T-cell (primary cell): ENCODE data around the gene RRP15. TPM values are rescaled to one million over a fixed set of nuclear protein-coding genes. Genes with fewer than 3 reads are reported as not detected.

ENCODE experiments used
- ATAC-seq, 4 experiments: fragments of 200-7000 bp in 3 of 4; fragments of 150-1000 bp in 1 of 4; cut with Tn5 transposase; replicated peaks in 1 of 4; 1 replicate in 3 of 4; 2 replicates in 1 of 4; pipeline ENCODE4 v1.10.0; 2021; ENCODE audit warnings: moderate library complexity in 3 of 4, mild to moderate bottlenecking in 2 of 4, moderate number of reproducible peaks in 1 of 4
- CTCF ChIA-PET, 2 donors: fragments of 300-600 bp; sonication (Branson Sonifier 250); formaldehyde crosslinking; loops; one replicate each; lab custom pipeline; 2022; ENCODE audit warnings: antibody characterized with exemption in 2 of 2; lab: Charles Lee
- POLR2A ChIA-PET, 2 donors: fragments of 300-600 bp; sonication (Branson Sonifier 250); formaldehyde crosslinking; loops; one replicate each; lab custom pipeline; 2022; ENCODE audit warnings: antibody characterized with exemption in 2 of 2; lab: Charles Lee
- DNase-seq, 35 experiments: peaks; one replicate each; pipeline versions ENCODE4 v3.0.0 to v3.0.0-alpha.2; 2013 to 2023
- H3K27ac ChIP-seq: one replicate; pipeline ENCODE4 v1.5.1; 2013; ENCODE audit warnings: low read length
- H3K27me3 ChIP-seq, 2 experiments: replicated peaks in 1 of 2; 1 replicate in 1 of 2; 2 replicates in 1 of 2; pipeline versions ENCODE4 v1.6.1 to v1.7.0; 2013; ENCODE audit warnings: low read length in 1 of 2, mixed read lengths in 1 of 2; ENCODE audit not compliant: control insufficient read depth in 2 of 2, insufficient read depth in 2 of 2; ENCODE audit errors: extremely low read depth in 1 of 2
- H3K36me3 ChIP-seq, 2 donors: 1 replicate in 1 of 2; 2 replicates in 1 of 2; pipeline versions ENCODE4 v1.6.1 to v1.7.0; 2013; ENCODE audit warnings: low read length in 1 of 2; ENCODE audit not compliant: control insufficient read depth in 2 of 2, insufficient read depth in 1 of 2; ENCODE audit errors: extremely low read depth in 1 of 2
- H3K4me1 ChIP-seq, 2 experiments: 1 replicate in 1 of 2; 2 replicates in 1 of 2; pipeline versions ENCODE4 v1.6.1 to v1.7.0; 2013; ENCODE audit warnings: low read length in 2 of 2, mixed read lengths in 1 of 2; ENCODE audit not compliant: insufficient read depth in 2 of 2, control insufficient read depth in 1 of 2; ENCODE audit errors: extremely low read depth in 1 of 2
- H3K4me3 ChIP-seq, 2 donors: 1 replicate in 1 of 2; 2 replicates in 1 of 2; pipeline versions ENCODE4 v1.5.1 to v1.7.0; 2013; ENCODE audit warnings: mild to moderate bottlenecking in 2 of 2, low read length in 1 of 2, moderate library complexity in 1 of 2; ENCODE audit not compliant: control insufficient read depth in 1 of 2; ENCODE audit errors: extremely low read depth in 1 of 2
- H3K9me3 ChIP-seq: 2 replicates; pipeline ENCODE4 v1.7.0; 2013
- H3K27ac Mint-ChIP-seq, 2 donors: one replicate each; pipeline ENCODE4 v1.8.0; 2020 to 2021; ENCODE audit warnings: mild to moderate bottlenecking in 2 of 2, mixed read lengths in 2 of 2
- H3K27me3 Mint-ChIP-seq, 2 donors: one replicate each; pipeline ENCODE4 v1.8.0; 2021 to 2022; ENCODE audit warnings: mixed read lengths in 2 of 2
- H3K36me3 Mint-ChIP-seq: one replicate; pipeline ENCODE4 v1.8.0; 2021; ENCODE audit warnings: mixed read lengths
- H3K4me1 Mint-ChIP-seq, 3 donors: one replicate each; pipeline ENCODE4 v1.8.0; 2020 to 2022; ENCODE audit warnings: mixed read lengths in 3 of 3, mild to moderate bottlenecking in 1 of 3
- H3K4me3 Mint-ChIP-seq, 3 donors: one replicate each; pipeline ENCODE4 v1.8.0; 2020 to 2022; ENCODE audit warnings: mild to moderate bottlenecking in 3 of 3, mixed read lengths in 3 of 3, moderate library complexity in 3 of 3
- H3K9me3 Mint-ChIP-seq, 3 donors: one replicate each; pipeline ENCODE4 v1.8.0; 2020 to 2022; ENCODE audit warnings: mixed read lengths in 3 of 3
- WGBS: methylation state at CpG from one replicate; pipeline ENCODE4 v1.1.5; 2013; ENCODE audit warnings: missing lambda C conversion rate; ENCODE audit not compliant: insufficient coverage; 5-methylcytosine and 5-hydroxymethylcytosine counted together
- total RNA-seq, 35 experiments: library from RNA in 6 of 35; stranded (reverse) in 6 of 35; fragments of 120-200 nt in 1 of 35; gene quantifications; one replicate each; pipeline versions ENCODE4 v1.2.1 to v1.2.4 and lab custom pipeline; 2013 to 2026

The RRP15 gene
- total RNA-seq, 5 donors from 2014 or later (not counting 1 experiment from before 2014, with no cell fraction given) = 11.7 to 20.9 (median 17.0) TPM

DNA sequence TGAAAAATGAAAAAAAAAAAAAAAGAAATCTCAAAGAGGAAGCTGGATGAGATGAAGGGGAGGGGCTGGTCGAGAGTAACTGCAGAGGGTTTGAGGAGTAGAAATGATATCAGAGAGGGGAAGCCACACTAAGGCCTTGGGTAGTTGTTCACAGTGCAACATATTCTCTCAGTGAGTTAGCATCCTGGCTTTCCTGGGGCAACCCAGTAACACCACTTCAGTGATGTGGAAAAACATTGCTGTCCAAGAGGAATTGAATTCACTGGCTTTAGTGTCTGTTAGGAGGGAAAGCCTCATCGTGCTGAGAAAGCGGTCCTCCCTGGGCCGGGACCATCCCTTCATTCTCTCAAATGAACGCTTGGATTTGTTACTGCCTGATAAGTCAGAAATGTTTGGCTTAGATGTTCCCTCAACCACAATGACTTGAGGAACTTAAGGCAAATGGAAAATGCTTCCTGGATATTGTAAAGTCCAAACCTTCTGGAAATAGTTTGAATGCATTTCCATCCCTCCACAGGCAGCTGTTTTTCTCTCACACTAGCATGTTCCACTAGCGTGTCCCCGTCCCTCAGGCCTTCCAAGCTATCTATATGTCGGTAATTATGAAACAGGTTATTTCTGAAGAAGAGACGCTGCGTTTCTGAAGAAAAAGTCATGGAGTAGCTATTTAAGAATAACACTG, 72.3 kb downstream of the RRP15 start:
- Histone ChIP-seq H3K4me1 (no peaks in the 10 kb centered on the region), H3K36me3 (no peaks in the 10 kb centered on the region), H3K27me3 (no peaks in the 10 kb centered on the region), H3K4me3 (no peak overlapping the region), H3K27ac (no peak overlapping the region), H3K9me3 (no peaks in the 10 kb centered on the region)
- CTCF ChIA-PET = no interaction called here
- 38% methylated on average over 1 of the region's 10 CpGs for WGBS
- DNase-seq (no peak), ATAC-seq (no peak)
- H3K36me3 Mint-ChIP-seq = no peaks in the 10 kb centered on the region
- no peak overlapping the region for H3K4me3 Mint-ChIP-seq
- H3K4me1 Mint-ChIP-seq = peaks cover 0 to 2% (median 1%) of the 10 kb centered on the region in 3 donors
- POLR2A ChIA-PET = interaction anchor here in 1 of 2 donors (0.6 kb wide), 2 partner anchors 14 to 111 kb away, joined by 4 read pairs; no protein-coding TSS in a partner anchor
- no peaks in the 10 kb centered on the region for H3K9me3 Mint-ChIP-seq
- H3K27me3 Mint-ChIP-seq = no peaks in the 10 kb centered on the region
- H3K27ac Mint-ChIP-seq = no peak overlapping the region

DNA sequence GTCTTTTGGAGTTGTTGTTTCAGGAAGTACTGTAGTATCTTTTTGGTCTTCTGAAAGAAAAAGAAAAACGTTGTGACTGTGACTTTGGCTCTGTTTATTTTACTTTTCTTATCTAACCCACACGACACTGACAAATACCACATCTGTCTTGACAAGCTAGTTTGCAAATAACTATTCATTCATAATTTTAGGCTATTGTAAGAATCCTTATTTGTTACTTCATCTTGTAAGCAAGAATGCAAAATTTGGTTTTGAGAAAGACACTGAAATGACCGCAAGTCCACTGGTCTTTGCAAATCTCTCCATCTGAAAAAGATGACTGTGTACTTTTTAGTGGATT, 72.8 kb downstream of the RRP15 start:
- Mint-ChIP-seq H3K27ac (no peak overlapping the region), H3K36me3 (no peaks in the 10 kb centered on the region), H3K4me3 (no peak overlapping the region), H3K4me1 (no peaks in the 10 kb centered on the region), H3K9me3 (no peaks in the 10 kb centered on the region), H3K27me3 (no peaks in the 10 kb centered on the region)
- Histone ChIP-seq H3K36me3 (no peaks in the 10 kb centered on the region), H3K9me3 (no peaks in the 10 kb centered on the region), H3K27ac (no peak overlapping the region), H3K4me3 (no peak overlapping the region), H3K4me1 (no peaks in the 10 kb centered on the region), H3K27me3 (no peaks in the 10 kb centered on the region)
- WGBS = no CpG with 5 or more reads among the region's 3 CpGs
- DNase-seq (no peak), ATAC-seq (no peak)
- CTCF ChIA-PET = no interaction called here
- POLR2A ChIA-PET = no interaction called here

DNA sequence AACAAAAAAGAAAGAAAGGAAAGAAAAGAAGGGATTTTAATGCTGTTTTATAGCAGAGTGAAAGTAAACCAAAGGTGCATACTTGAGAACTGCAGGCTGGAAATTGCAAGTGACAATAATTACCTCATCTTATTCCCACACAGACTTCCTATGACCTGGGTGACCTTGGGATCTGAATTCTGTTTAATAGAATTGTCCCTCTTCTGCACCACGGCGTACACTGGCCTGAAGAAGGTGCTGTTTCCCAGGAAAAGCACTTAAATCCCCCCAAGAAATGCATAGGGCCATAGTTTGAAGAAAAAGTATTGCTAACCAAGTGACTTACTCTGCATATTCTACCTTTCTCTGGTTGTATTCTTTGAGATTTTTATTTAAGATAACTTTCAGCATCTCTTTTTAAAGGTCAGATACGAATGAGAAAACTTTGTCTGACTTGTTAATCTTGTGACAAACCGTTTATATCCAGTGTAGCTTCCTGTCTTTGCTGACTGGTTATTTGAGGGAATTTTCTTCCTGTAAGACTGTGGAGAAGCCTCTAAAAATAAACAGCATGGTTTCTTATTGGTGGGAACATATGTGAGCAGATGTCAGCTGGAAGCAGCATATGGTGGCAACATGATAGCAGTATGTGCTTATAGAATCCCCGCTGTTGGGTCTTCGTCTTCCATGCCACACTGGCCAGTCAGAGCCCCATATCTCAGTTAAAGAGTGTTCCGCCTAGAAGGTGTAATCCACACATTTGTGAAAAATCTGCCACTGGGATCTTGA, 76.4 kb downstream of the RRP15 start:
- no peak overlapping the region for H3K27ac ChIP-seq
- H3K9me3 ChIP-seq = no peaks in the 10 kb centered on the region
- 100% methylated on average over 2 of the region's 7 CpGs for WGBS
- Mint-ChIP-seq H3K27me3 (no peaks in the 10 kb centered on the region), H3K9me3 (no peaks in the 10 kb centered on the region), H3K4me3 (no peak overlapping the region), H3K4me1 (no peaks in the 10 kb centered on the region), H3K27ac (no peak overlapping the region), H3K36me3 (no peaks in the 10 kb centered on the region)
- ATAC-seq = no peak
- H3K4me1 ChIP-seq = no peaks in the 10 kb centered on the region
- DNase-seq = no peak
- CTCF ChIA-PET = no interaction called here
- H3K27me3 ChIP-seq = no peaks in the 10 kb centered on the region
- POLR2A ChIA-PET = no interaction called here
- no peak overlapping the region for H3K4me3 ChIP-seq
- H3K36me3 ChIP-seq = no peaks in the 10 kb centered on the region

DNA sequence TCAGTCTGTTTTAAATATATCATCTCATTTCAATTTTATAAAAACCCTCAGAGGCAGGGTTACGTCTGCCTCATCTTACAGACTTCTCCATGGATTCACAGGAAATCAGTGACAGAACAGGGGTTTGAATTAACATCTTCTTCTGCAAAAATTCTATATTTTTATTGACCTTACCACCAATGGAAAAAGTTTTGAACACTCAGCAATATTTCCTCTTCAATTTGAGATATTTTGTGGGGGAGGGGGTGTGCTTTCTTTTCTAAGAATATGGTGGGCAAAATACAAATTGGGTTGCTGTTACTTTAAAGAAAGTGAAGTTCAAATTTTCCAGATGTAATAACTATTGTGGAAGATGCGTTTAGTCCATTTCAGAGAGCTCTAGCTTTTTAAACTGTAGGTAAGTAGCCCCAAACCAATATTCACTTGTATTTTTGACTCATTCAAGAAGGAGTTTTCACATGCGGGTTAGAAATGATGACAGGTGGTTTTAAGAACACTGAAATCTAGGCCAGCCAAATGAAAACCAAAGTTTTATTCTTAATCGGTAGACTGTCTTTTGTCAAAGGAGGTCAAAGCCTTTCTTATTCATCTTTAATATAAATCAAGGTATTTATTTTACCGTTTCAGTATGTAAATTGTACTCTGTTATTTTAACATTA, 77.5 kb downstream of the RRP15 start:
- Histone ChIP-seq H3K36me3 (no peaks in the 10 kb centered on the region), H3K4me1 (no peaks in the 10 kb centered on the region), H3K27me3 (no peaks in the 10 kb centered on the region), H3K4me3 (no peak overlapping the region), H3K27ac (no peak overlapping the region), H3K9me3 (no peaks in the 10 kb centered on the region)
- POLR2A ChIA-PET = no interaction called here
- DNase-seq (no peak), ATAC-seq (no peak)
- CTCF ChIA-PET = no interaction called here
- Mint-ChIP-seq H3K27me3 (no peaks in the 10 kb centered on the region), H3K9me3 (no peaks in the 10 kb centered on the region), H3K4me3 (no peak overlapping the region), H3K36me3 (no peaks in the 10 kb centered on the region), H3K27ac (no peak overlapping the region), H3K4me1 (no peaks in the 10 kb centered on the region)
- 100% methylated on average over 1 of the region's 5 CpGs for WGBS

DNA sequence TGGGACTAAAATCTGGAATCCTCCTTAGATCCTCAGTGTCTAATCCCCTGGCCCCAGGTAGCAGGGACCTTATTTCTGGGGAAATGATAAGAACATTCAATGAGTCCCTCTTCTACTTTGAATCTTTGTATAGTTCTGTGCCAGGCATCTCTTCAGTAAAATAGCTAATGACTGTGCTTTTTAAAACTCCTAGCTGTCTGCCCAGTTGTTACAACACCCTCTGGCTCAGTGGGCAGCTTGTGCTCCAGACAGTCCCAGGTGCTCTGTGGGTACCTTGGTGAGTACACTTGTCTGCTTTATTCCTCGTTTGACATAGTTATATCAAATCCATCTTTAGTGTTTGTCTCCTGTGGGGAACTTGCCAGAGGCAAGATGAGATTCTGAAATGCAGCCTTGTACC, 78.0 kb downstream of the RRP15 start:
- Mint-ChIP-seq H3K4me1 (no peaks in the 10 kb centered on the region), H3K36me3 (no peaks in the 10 kb centered on the region), H3K9me3 (no peaks in the 10 kb centered on the region), H3K27ac (no peak overlapping the region), H3K27me3 (no peaks in the 10 kb centered on the region), H3K4me3 (no peak overlapping the region)
- Histone ChIP-seq H3K27ac (no peak overlapping the region), H3K4me3 (no peak overlapping the region), H3K36me3 (no peaks in the 10 kb centered on the region), H3K27me3 (no peaks in the 10 kb centered on the region), H3K4me1 (no peaks in the 10 kb centered on the region), H3K9me3 (no peaks in the 10 kb centered on the region)
- POLR2A ChIA-PET = no interaction called here
- no peak for ATAC-seq
- CTCF ChIA-PET = interaction anchor here in 1 of 2 donors (1.1 kb wide), 1 partner anchor 33 kb away, joined by 5 read pairs; no protein-coding TSS in a partner anchor
- 80% methylated on average over 1 of the region's 1 CpG for WGBS
- DNase-seq = no peak

DNA sequence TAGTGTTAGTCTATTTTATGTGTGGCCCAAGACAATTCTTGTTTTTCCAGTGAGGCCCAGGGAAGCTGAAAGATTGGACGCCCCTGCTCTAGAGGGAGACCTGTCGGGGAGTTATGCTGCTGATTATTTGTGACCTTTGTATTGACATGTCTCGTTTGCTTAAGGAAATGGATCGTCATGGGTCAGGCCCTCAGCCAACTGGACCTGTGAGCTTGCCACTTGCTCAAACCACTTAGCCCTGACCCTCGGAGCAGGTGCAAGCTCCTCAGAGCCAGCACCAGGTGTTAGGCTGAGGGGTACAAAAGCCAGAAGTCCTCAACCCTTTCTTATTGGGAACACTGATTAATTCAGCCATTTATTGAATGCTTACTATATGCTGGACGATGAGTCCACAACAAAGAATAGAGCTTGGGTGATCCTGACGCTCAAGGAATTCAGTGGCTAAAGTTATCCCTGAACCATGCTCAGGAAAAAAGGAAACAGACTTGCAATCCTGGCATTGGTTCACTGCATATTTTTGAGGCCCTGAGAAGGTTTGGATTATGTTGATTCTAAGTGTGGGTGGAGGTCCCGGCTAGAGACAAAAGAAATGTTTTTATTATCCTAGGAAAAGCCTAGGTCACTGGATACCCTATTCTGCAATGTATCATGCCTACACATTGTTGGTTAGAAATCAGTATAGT, 79.1 kb downstream of the RRP15 start:
- POLR2A ChIA-PET = no interaction called here
- Mint-ChIP-seq H3K27me3 (no peaks in the 10 kb centered on the region), H3K4me1 (no peaks in the 10 kb centered on the region), H3K27ac (no peak overlapping the region), H3K36me3 (no peaks in the 10 kb centered on the region), H3K4me3 (no peak overlapping the region), H3K9me3 (no peaks in the 10 kb centered on the region)
- H3K4me1 ChIP-seq = no peaks in the 10 kb centered on the region
- H3K36me3 ChIP-seq = no peaks in the 10 kb centered on the region
- no peaks in the 10 kb centered on the region for H3K27me3 ChIP-seq
- H3K9me3 ChIP-seq = no peaks in the 10 kb centered on the region
- H3K4me3 ChIP-seq = no peak overlapping the region
- H3K27ac ChIP-seq = no peak overlapping the region
- DNase-seq (no peak), ATAC-seq (no peak)
- CTCF ChIA-PET = interaction anchor here in 1 of 2 donors (0.6 to 1.1 kb wide), 2 partner anchors 14 to 34 kb away, joined by 5 read pairs; no protein-coding TSS in a partner anchor
- 86% methylated on average over 6 of the region's 8 CpGs for whole genome bisulfite sequencing
